Measurements from ENCODE around the gene CYP2W1. TPM values are rescaled to one million over a fixed set of nuclear protein-coding genes. Genes with fewer than 3 reads are reported as not detected.

Gene CYP2W1
- total and polyA plus RNA-seq, 10 of the 15 experiments (the other 5 are each of a cell fraction or from before 2014, with no cell fraction given): not detected

- H2AFZ ChIP-seq (ENCODE audit: control insufficient read depth, low read depth, low read length): no peak overlapping the region
- no peak overlapping the region for H3K4me2 ChIP-seq (ENCODE audit: control insufficient read depth, insufficient read depth)
- RAD21 ChIA-PET (ENCODE audit: unreplicated experiment): interaction anchor here (1.0 kb wide), 1 partner anchor 12 kb away, joined by 6 read pairs; no protein-coding TSS in a partner anchor
- ATAC-seq: no peak
- SMC1A ChIA-PET (ENCODE audit: uncharacterized antibody, unreplicated experiment): interaction anchor here (1.3 kb wide), 1 partner anchor 19 kb away, joined by 3 read pairs; no protein-coding TSS in a partner anchor
- no peak overlapping the region for H3K4me3 ChIP-seq
- FAIRE-seq: no peak
- no TSS peak for BruUV-seq (replicated peaks)
- H3K27me3 ChIP-seq (replicated peaks in 1 of 2; ENCODE audit: control insufficient read depth in 2 of 2, insufficient read depth in 2 of 2, low read length in 1 of 2): no peaks in the 10 kb centered on the region
- H3K9me3 ChIP-seq (replicated peaks; ENCODE audit: control insufficient read depth, insufficient read depth, low read length): no peaks in the 10 kb centered on the region
- H3K4me1 ChIP-seq (ENCODE audit: control insufficient read depth, insufficient read depth, low read length): peaks cover 15% of the 10 kb centered on the region
- 89% methylated on average over 21 of the region's 21 CpGs for WGBS (ENCODE audit: insufficient coverage, insufficient replicate concordance, low lambda C conversion rate, missing lambda C conversion rate)
- CTCF ChIA-PET: interaction anchor here (1.2 to 2.1 kb wide), 2 partner anchors 12 to 60 kb away, joined by 3 to 4 read pairs; no protein-coding TSS in a partner anchor
- DNase-seq (ENCODE audit: low read depth, low spot score): no peak
- peaks cover 4 to 17% of the 10 kb centered on the region in 2 experiments; a peak in 3 of 4 replicates for H3K36me3 ChIP-seq (ENCODE audit: control insufficient read depth in 2 of 2, insufficient read depth in 2 of 2, low read length in 1 of 2)
- no peak for TF ChIP-seq KAT2A (conservative IDR thresholded peaks at IDR 0.05; ENCODE audit: control insufficient read depth, low read depth, low read length)
- no peak for TF ChIP-seq NFIC (IDR thresholded peaks at IDR 0.05; ENCODE audit: low read depth, low read length)
- no peak for TF ChIP-seq WRNIP1 (IDR thresholded peaks at IDR 0.05; ENCODE audit: borderline replicate concordance, low read depth, low read length)
- TF ChIP-seq, protein P1, sequence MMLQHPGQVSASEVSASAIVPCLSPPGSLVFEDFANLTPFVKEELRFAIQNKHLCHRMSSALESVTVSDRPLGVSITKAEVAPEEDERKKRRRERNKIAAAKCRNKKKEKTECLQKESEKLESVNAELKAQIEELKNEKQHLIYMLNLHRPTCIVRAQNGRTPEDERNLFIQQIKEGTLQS (IDR thresholded peaks at IDR 0.05; ENCODE audit: borderline replicate concordance, extremely low read depth, low read depth, low read length): no peak
- TF ChIP-seq RB1 (IDR thresholded peaks at IDR 0.05; ENCODE audit: borderline replicate concordance): no peak
- TF ChIP-seq, protein P2, sequence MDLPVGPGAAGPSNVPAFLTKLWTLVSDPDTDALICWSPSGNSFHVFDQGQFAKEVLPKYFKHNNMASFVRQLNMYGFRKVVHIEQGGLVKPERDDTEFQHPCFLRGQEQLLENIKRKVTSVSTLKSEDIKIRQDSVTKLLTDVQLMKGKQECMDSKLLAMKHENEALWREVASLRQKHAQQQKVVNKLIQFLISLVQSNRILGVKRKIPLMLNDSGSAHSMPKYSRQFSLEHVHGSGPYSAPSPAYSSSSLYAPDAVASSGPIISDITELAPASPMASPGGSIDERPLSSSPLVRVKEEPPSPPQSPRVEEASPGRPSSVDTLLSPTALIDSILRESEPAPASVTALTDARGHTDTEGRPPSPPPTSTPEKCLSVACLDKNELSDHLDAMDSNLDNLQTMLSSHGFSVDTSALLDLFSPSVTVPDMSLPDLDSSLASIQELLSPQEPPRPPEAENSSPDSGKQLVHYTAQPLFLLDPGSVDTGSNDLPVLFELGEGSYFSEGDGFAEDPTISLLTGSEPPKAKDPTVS (IDR thresholded peaks at IDR 0.05; ENCODE audit: low read depth, low read length): no peak
- no peak for TF ChIP-seq ZBTB40 (IDR thresholded peaks at IDR 0.05; ENCODE audit: borderline replicate concordance)
- TF ChIP-seq TCF12 (IDR thresholded peaks at IDR 0.05; ENCODE audit: low read depth, low read length): no peak
- TF ChIP-seq ZNF622 (IDR thresholded peaks at IDR 0.05): no peak
- TF ChIP-seq POLR2A (IDR thresholded peaks at IDR 0.05; ENCODE audit: low read depth, low read length): no peak
- TF ChIP-seq RCOR1 (conservative IDR thresholded peaks at IDR 0.05; ENCODE audit: low read depth, low read length): no peak
- no peak overlapping the region for H3K27ac ChIP-seq (ENCODE audit: control insufficient read depth, insufficient read depth)
- in situ Hi-C loops (cut with MboI): no loop called here
- intact Hi-C loops (cut with micrococcal nuclease; ENCODE audit: unreplicated experiment): no loop called here
- no peak overlapping the region for H3K9ac ChIP-seq (ENCODE audit: control insufficient read depth, insufficient read depth, low read length)
- POLR2A ChIA-PET: interaction anchor here (1.0 kb wide), 1 partner anchor 40 kb away, joined by 3 read pairs; no protein-coding TSS in a partner anchor
- no peaks in the 10 kb centered on the region for H4K20me1 ChIP-seq (ENCODE audit: control insufficient read depth, insufficient read depth)
- no peaks in the 10 kb centered on the region for H3K79me2 ChIP-seq (ENCODE audit: control insufficient read depth, insufficient read depth, low read length)
These were observed 22.3 kb downstream of the CYP2W1 start for GRCh38 chr7:1005303-1005702.
